Endothelial cell (in vitro differentiated cells): ENCODE results near the gene HENMT1. TPM values are rescaled to one million over a fixed set of nuclear protein-coding genes. Genes with fewer than 3 reads are reported as not detected.

Experiments used
- DNase-seq: peaks from one replicate; pipeline ENCODE4 v3.0.0; 2021; ENCODE audit warnings: low spot score
- H3K27ac Mint-ChIP-seq: one replicate; pipeline ENCODE4 v1.8.0; 2021; ENCODE audit warnings: mixed read lengths, inconsistent platforms; ENCODE audit not compliant: unreplicated experiment
- H3K27me3 Mint-ChIP-seq: one replicate; pipeline ENCODE4 v1.8.0; 2021; ENCODE audit warnings: mild to moderate bottlenecking, moderate library complexity, mixed read lengths, inconsistent platforms; ENCODE audit not compliant: unreplicated experiment
- H3K36me3 Mint-ChIP-seq: one replicate; pipeline ENCODE4 v1.8.0; 2021; ENCODE audit warnings: mild to moderate bottlenecking, low read depth, mixed read lengths, inconsistent platforms; ENCODE audit not compliant: unreplicated experiment
- H3K4me1 Mint-ChIP-seq: one replicate; pipeline ENCODE4 v1.8.0; 2021; ENCODE audit warnings: mild to moderate bottlenecking, mixed read lengths, inconsistent platforms; ENCODE audit not compliant: unreplicated experiment
- H3K4me3 Mint-ChIP-seq: one replicate; pipeline ENCODE4 v1.8.0; 2021; ENCODE audit warnings: mild to moderate bottlenecking, mixed read lengths, inconsistent platforms; ENCODE audit not compliant: unreplicated experiment
- H3K9me3 Mint-ChIP-seq: one replicate; pipeline ENCODE4 v1.8.0; 2021; ENCODE audit warnings: mixed read lengths, inconsistent platforms; ENCODE audit not compliant: unreplicated experiment
- total RNA-seq: library from RNA; stranded (reverse); fragmentation: NEBNext Ultra II Directional; extraction: Animal tissue kit (Norgen Biotek cat#: 25700); gene quantifications from one replicate; pipeline ENCODE4 v1.2.1, GENCODE V29; 2021; ENCODE audit not compliant: unreplicated experiment
- TF ChIP-seq, protein P1 (sequence below): fragments of 200-600 bp; sonication (generic); IDR thresholded peaks from one replicate; pipeline ENCODE4 v1.5.0; 2021; ENCODE audit warnings: antibody characterized with exemption; ENCODE audit not compliant: unreplicated experiment

HENMT1 gene
- total RNA-seq, 1 donor from 2014 or later, result 10.5 TPM

DNA sequence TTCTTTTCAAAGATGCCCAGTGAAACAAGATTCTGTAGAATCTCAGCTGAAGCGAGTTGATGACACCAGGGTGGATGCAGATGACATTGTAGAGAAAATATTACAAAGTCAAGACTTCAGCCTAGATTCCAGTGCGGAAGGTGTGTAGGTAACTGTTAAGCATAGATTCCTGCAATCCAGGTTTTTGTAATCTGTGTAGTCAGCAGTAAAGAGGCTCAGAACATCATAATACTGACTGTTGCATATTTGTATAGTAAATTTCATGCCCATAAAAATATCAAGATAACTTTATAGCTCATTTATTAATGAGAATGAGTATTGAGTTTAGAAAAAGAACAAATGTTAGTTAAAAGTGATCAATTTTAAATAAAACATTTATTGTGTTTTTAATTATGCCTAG, 32.2 kb downstream of the HENMT1 start:
- H3K27me3 Mint-ChIP-seq, result peaks cover 2% of the 10 kb centered on the region
- no peak overlapping the region for H3K4me3 Mint-ChIP-seq
- TF ChIP-seq, protein P1, sequence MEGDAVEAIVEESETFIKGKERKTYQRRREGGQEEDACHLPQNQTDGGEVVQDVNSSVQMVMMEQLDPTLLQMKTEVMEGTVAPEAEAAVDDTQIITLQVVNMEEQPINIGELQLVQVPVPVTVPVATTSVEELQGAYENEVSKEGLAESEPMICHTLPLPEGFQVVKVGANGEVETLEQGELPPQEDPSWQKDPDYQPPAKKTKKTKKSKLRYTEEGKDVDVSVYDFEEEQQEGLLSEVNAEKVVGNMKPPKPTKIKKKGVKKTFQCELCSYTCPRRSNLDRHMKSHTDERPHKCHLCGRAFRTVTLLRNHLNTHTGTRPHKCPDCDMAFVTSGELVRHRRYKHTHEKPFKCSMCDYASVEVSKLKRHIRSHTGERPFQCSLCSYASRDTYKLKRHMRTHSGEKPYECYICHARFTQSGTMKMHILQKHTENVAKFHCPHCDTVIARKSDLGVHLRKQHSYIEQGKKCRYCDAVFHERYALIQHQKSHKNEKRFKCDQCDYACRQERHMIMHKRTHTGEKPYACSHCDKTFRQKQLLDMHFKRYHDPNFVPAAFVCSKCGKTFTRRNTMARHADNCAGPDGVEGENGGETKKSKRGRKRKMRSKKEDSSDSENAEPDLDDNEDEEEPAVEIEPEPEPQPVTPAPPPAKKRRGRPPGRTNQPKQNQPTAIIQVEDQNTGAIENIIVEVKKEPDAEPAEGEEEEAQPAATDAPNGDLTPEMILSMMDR, result no peak
- DNase-seq, result no peak
- H3K4me1 Mint-ChIP-seq, result peaks cover 16% of the 10 kb centered on the region
- H3K36me3 Mint-ChIP-seq, result peaks cover 22% of the 10 kb centered on the region
- no peak overlapping the region for H3K27ac Mint-ChIP-seq
- H3K9me3 Mint-ChIP-seq, result no peaks in the 10 kb centered on the region

DNA sequence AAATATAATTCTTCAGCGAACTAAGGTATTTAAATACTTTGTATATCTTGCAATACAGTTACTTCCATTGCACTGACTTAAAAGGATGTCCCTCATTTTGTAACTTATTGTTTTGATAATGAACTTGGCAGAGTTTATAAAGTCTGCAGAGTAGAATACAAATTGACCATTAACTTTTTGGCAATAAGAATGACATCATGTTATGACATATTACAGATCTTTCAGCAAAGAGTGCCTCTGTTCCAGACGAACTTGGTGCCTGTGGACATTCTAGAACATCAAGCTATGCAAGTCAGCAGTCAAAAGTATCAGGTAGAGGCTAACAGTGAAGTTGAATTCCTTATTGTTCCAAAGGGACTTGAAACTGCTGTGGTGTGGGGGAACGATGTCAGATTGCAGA, 32.9 kb downstream of the HENMT1 start:
- Mint-ChIP-seq H3K4me3 (no peak overlapping the region), H3K27ac (no peak overlapping the region), H3K9me3 (no peaks in the 10 kb centered on the region), H3K36me3 (peaks cover 15% of the 10 kb centered on the region), H3K4me1 (peaks cover 16% of the 10 kb centered on the region), H3K27me3 (peaks cover 2% of the 10 kb centered on the region)
- TF ChIP-seq, protein P1, result no peak
- no peak for DNase-seq

DNA sequence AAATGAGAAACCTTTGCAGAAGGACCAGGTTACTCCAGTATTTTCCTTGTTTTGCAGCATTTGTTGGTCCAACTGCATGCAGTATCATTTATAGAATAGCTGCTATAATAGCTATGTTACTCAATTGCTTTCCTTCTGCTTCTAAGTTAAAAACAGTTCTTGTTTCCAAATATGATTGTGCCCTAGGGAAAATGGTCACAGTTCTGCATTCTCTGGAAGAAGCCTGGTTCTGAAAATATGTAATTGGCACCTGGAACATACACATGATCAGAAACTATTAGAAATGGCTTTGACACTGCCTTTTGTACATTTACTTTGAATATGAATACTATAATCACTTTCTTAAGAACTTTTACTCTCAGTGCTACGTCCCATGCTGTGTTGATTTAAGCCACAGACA, 33.6 kb downstream of the HENMT1 start:
- Mint-ChIP-seq H3K27me3 (peaks cover 2% of the 10 kb centered on the region), H3K27ac (no peak overlapping the region), H3K36me3 (peaks cover 14% of the 10 kb centered on the region), H3K4me3 (no peak overlapping the region), H3K4me1 (peaks cover 16% of the 10 kb centered on the region), H3K9me3 (no peaks in the 10 kb centered on the region)
- TF ChIP-seq, protein P1, result no peak
- DNase-seq, result no peak

DNA sequence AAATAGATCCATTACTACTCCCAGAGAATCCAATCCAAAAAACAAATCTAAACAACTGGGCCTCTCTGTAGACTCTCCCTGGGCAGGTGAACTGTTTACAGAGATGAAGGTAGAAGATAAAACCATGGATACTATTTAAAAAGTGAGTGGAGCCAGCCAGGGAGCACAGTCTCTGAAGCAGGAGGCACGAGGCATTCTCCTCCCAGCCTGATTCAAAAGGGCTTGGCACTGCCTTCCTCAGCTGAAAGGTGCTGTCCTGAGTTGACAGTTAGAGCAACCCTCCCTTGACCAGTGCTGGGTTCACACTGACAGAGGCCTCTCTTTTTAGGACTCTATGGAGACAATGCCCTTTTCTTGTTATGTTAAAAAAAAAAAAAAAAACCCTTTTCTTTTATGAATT, 36.8 kb downstream of the HENMT1 start:
- no peak overlapping the region for H3K27ac Mint-ChIP-seq
- H3K27me3 Mint-ChIP-seq, result peaks cover 6% of the 10 kb centered on the region
- no peak for DNase-seq
- no peak overlapping the region for H3K4me3 Mint-ChIP-seq
- H3K9me3 Mint-ChIP-seq, result no peaks in the 10 kb centered on the region
- TF ChIP-seq, protein P1, result no peak
- peaks cover 16% of the 10 kb centered on the region for H3K4me1 Mint-ChIP-seq
- peaks cover 3% of the 10 kb centered on the region for H3K36me3 Mint-ChIP-seq

DNA sequence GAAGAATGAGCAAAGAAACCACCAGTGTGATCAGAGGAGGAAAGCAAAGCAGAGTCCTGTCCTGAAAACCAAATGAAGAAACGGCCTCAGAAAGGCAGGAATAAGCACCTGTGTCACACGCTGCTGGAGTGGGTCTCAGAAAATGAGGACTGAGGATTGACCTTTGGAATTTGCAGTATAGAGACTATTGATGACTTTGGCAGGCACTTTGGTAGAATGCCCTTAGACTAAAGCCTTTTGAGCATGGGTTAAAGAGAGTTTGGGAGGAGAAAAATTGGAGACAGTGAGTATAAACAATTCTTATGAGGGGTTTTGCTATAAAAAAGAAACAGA, 43.2 kb downstream of the HENMT1 start:
- TF ChIP-seq, protein P1, result no peak
- Mint-ChIP-seq H3K4me3 (no peak overlapping the region), H3K36me3 (no peaks in the 10 kb centered on the region), H3K4me1 (no peaks in the 10 kb centered on the region), H3K27ac (no peak overlapping the region), H3K9me3 (no peaks in the 10 kb centered on the region), H3K27me3 (peaks cover 3% of the 10 kb centered on the region)
- no peak for DNase-seq
